ENCODE measurements around the gene RGPD4. TPM values are rescaled to one million over a fixed set of nuclear protein-coding genes. Genes with fewer than 3 reads are reported as not detected.

RGPD4 gene
- total and polyA plus RNA-seq, 10 of the 15 experiments (the other 5 are each of a cell fraction or from before 2014, with no cell fraction given), result 0.05 TPM; not detected in 9

GRCh38 chr2:107824451-107825205, 2.1 kb upstream of the RGPD4 start:
- no TSS peak for BruUV-seq (replicated peaks)
- TF ChIP-seq RAD51 (IDR thresholded peaks at IDR 0.05) (no peak), SRF (IDR thresholded peaks at IDR 0.05; ENCODE audit: low read depth in 2 of 2, low read length in 2 of 2) (no peak), E2F8 (IDR thresholded peaks at IDR 0.05; ENCODE audit: low read depth, partially characterized antibody) (no peak), E4F1 (IDR thresholded peaks at IDR 0.05; ENCODE audit: borderline replicate concordance, partially characterized antibody) (no peak), JUNB (IDR thresholded peaks at IDR 0.05) (no peak), MAX (IDR thresholded peaks at IDR 0.05; ENCODE audit: low read depth, low read length) (no peak), USF2 (IDR thresholded peaks at IDR 0.05; ENCODE audit: borderline replicate concordance, low read depth, low read length) (no peak), DPF2 (IDR thresholded peaks at IDR 0.05) (no peak)
- in situ Hi-C loops (cut with MboI) (no loop called here), intact Hi-C loops (cut with micrococcal nuclease; ENCODE audit: unreplicated experiment) (no loop called here)
- Histone ChIP-seq H3K27ac (ENCODE audit: control insufficient read depth, insufficient read depth) (no peak overlapping the region), H3K9me3 (replicated peaks; ENCODE audit: control insufficient read depth, insufficient read depth, low read length) (no peaks in the 10 kb centered on the region), H3K36me3 (ENCODE audit: control insufficient read depth in 2 of 2, insufficient read depth in 2 of 2, low read length in 1 of 2) (no peaks in the 10 kb centered on the region), H3K4me2 (ENCODE audit: control insufficient read depth, insufficient read depth) (no peak overlapping the region), H4K20me1 (ENCODE audit: control insufficient read depth, insufficient read depth) (no peaks in the 10 kb centered on the region), H3K27me3 (replicated peaks in 1 of 2; ENCODE audit: control insufficient read depth in 2 of 2, insufficient read depth in 2 of 2, low read length in 1 of 2) (no peaks in the 10 kb centered on the region), H3K4me3 (no peak overlapping the region), H3K79me2 (ENCODE audit: control insufficient read depth, insufficient read depth, low read length) (no peaks in the 10 kb centered on the region), H2AFZ (ENCODE audit: control insufficient read depth, low read depth, low read length) (no peak overlapping the region), H3K9ac (ENCODE audit: control insufficient read depth, insufficient read depth, low read length) (no peak overlapping the region), H3K4me1 (ENCODE audit: control insufficient read depth, insufficient read depth, low read length) (no peaks in the 10 kb centered on the region)
- DNase-seq (ENCODE audit: low read depth, low spot score) (no peak), ATAC-seq (no peak), FAIRE-seq (no peak)
- ChIA-PET SMC1A (ENCODE audit: uncharacterized antibody, unreplicated experiment) (no interaction called here), CTCF (no interaction called here), RAD21 (ENCODE audit: unreplicated experiment) (no interaction called here), POLR2A (no interaction called here)
- WGBS (ENCODE audit: insufficient coverage, insufficient replicate concordance, low lambda C conversion rate, missing lambda C conversion rate), result 0% methylated on average over 2 of the region's 2 CpGs

All from GM12878 (cell line).